Hepatocyte (in vitro differentiated cells): ENCODE measurements around the gene MON2. TPM values are rescaled to one million over a fixed set of nuclear protein-coding genes. Genes with fewer than 3 reads are reported as not detected.
"Not testable (repeated sequence)": the region's sequence is repeated elsewhere in the genome, so short reads cannot be mapped to it uniquely, and the experiment has no call there.

ENCODE experiments used
- DNase-seq: peaks from one replicate; pipeline ENCODE4 v3.0.0-alpha.2; 2016; ENCODE audit warnings: low spot score
- H2AFZ ChIP-seq: fragments of 200-600 bp; sonication (generic); 2 replicates; pipeline ENCODE4 v1.6.0; 2016; ENCODE audit warnings: antibody characterized with exemption, mild to moderate bottlenecking
- H3K27ac ChIP-seq: fragments of 200-600 bp; sonication (generic); 2 replicates; pipeline ENCODE4 v1.5.1; 2016; ENCODE audit warnings: mild to moderate bottlenecking
- H3K27me3 ChIP-seq: fragments of 200-600 bp; sonication (generic); 2 replicates; pipeline ENCODE4 v1.6.1; 2016
- H3K36me3 ChIP-seq: fragments of 200-600 bp; sonication (generic); replicated peaks from 2 replicates; pipeline ENCODE4 v1.5.1; 2016; ENCODE audit warnings: low read depth; ENCODE audit not compliant: insufficient read depth
- H3K4me1 ChIP-seq: fragments of 200-600 bp; sonication (generic); 2 replicates; pipeline ENCODE4 v1.5.1; 2016; ENCODE audit warnings: mild to moderate bottlenecking, moderate library complexity; ENCODE audit not compliant: insufficient read depth
- H3K4me2 ChIP-seq: fragments of 200-600 bp; sonication (generic); 2 replicates; pipeline ENCODE4 v1.6.0; 2016
- H3K4me3 ChIP-seq: fragments of 200-600 bp; sonication (generic); 2 replicates; pipeline ENCODE4 v1.5.1; 2016; ENCODE audit warnings: mild to moderate bottlenecking
- H3K79me2 ChIP-seq: fragments of 200-600 bp; sonication (generic); 2 replicates; pipeline ENCODE4 v1.6.0; 2017; ENCODE audit warnings: mild to moderate bottlenecking
- H3K9me2 ChIP-seq: fragments of 200-600 bp; sonication (generic); replicated peaks from 2 replicates; pipeline ENCODE4 v1.6.0; 2017; ENCODE audit warnings: mild to moderate bottlenecking; ENCODE audit not compliant: insufficient read depth
- H3K9me3 ChIP-seq: fragments of 200-600 bp; sonication (generic); 2 replicates; pipeline ENCODE4 v1.5.1; 2016; ENCODE audit warnings: low read depth, mild to moderate bottlenecking
- H4K20me1 ChIP-seq: fragments of 200-600 bp; sonication (generic); 2 replicates; pipeline ENCODE4 v1.6.0; 2016; ENCODE audit warnings: mild to moderate bottlenecking; ENCODE audit not compliant: insufficient read depth, poor library complexity, severe bottlenecking
- EZH2 ChIP-seq: fragments of 200-600 bp; sonication (generic); IDR thresholded peaks from 2 replicates; pipeline ENCODE4 v1.6.1; 2016; ENCODE audit warnings: antibody characterized with exemption, mild to moderate bottlenecking, borderline replicate concordance
- EZH2phosphoT487 ChIP-seq: fragments of 200-600 bp; sonication (generic); IDR thresholded peaks from one replicate; pipeline ENCODE4 v1.6.1; 2018; ENCODE audit warnings: antibody characterized with exemption, mild to moderate bottlenecking, low read depth, moderate library complexity; ENCODE audit not compliant: unreplicated experiment, severe bottlenecking
- WGBS: methylation state at CpG from one replicate; pipeline ENCODE4 v1.1.6; 2016; ENCODE audit warnings: low lambda C conversion rate; ENCODE audit errors: missing lambda C conversion rate; 5-methylcytosine and 5-hydroxymethylcytosine counted together
- polyA plus RNA-seq: library from polyadenylated mRNA; unstranded; fragments of >200 nt; fragmentation: Nextera tagmentation; extraction: Ambion mirVana; gene quantifications from 2 replicates; pipeline ENCODE4 v1.2.1, GENCODE V29; 2016
- total RNA-seq: library from RNA; depleted of rRNA; stranded (reverse); fragments of >200 nt; gene quantifications from 2 replicates; pipeline ENCODE4 v1.2.3, GENCODE V29; 2014
- TF ChIP-seq, protein P1 (sequence below): fragments of 200-600 bp; sonication (generic); IDR thresholded peaks from 2 replicates; pipeline ENCODE4 v1.5.1; 2016; ENCODE audit warnings: antibody characterized with exemption, mild to moderate bottlenecking; ENCODE audit not compliant: poor library complexity

Gene MON2
- total and polyA plus RNA-seq, 2 experiments from 2014 or later, result 23.7 to 60.9 TPM

DNA sequence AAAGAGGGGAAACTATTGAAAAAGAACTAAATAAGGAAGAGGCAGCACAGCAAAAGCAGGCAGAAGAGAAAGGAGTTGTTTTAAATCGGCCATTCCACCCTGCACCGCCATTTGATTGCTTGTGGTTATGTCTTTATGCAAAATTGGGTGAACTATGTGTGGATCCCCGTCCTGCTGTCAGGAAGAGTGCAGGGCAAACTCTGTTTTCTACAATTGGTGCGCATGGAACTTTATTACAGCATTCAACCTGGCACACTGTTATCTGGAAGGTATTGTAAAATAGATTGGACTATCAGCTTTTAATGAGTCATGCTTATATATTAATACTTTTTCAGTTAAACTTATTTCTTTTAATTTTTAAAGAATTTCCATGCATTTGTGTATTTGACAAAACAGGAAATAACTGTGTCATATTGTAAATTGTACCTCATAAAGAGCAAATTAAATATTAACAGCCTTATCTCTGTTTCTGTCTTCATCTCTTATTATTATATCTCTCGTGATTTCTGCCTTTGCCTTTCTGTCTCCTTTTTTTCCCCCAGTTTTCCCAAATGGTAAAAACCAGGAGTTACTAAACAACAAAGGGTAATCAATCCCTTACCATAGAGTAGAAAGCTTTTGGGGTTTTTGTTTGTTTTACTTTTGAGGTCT, 86.4 kb downstream of the MON2 start:
- Histone ChIP-seq H4K20me1 (no peaks in the 10 kb centered on the region), H3K9me2 (no peaks in the 10 kb centered on the region), H3K4me3 (no peak overlapping the region), H3K9me3 (no peaks in the 10 kb centered on the region), H2AFZ (no peak overlapping the region), H3K27ac (no peak overlapping the region), H3K4me2 (no peak overlapping the region), H3K79me2 (no peaks in the 10 kb centered on the region), H3K4me1 (no peaks in the 10 kb centered on the region), H3K27me3 (no peaks in the 10 kb centered on the region), H3K36me3 (no peaks in the 10 kb centered on the region)
- TF ChIP-seq, protein P1, sequence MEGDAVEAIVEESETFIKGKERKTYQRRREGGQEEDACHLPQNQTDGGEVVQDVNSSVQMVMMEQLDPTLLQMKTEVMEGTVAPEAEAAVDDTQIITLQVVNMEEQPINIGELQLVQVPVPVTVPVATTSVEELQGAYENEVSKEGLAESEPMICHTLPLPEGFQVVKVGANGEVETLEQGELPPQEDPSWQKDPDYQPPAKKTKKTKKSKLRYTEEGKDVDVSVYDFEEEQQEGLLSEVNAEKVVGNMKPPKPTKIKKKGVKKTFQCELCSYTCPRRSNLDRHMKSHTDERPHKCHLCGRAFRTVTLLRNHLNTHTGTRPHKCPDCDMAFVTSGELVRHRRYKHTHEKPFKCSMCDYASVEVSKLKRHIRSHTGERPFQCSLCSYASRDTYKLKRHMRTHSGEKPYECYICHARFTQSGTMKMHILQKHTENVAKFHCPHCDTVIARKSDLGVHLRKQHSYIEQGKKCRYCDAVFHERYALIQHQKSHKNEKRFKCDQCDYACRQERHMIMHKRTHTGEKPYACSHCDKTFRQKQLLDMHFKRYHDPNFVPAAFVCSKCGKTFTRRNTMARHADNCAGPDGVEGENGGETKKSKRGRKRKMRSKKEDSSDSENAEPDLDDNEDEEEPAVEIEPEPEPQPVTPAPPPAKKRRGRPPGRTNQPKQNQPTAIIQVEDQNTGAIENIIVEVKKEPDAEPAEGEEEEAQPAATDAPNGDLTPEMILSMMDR, result no peak
- TF ChIP-seq EZH2phosphoT487, result no peak
- TF ChIP-seq EZH2, result no peak
- DNase-seq, result no peak
- WGBS, result 85% methylated on average over 5 of the region's 5 CpGs

GRCh38 chr12:62559366-62559765, 92.7 kb downstream of the MON2 start:
- H3K27me3 ChIP-seq, H3K27ac ChIP-seq, H3K36me3 ChIP-seq, H3K4me1 ChIP-seq, DNase-seq, H2AFZ ChIP-seq, H4K20me1 ChIP-seq, H3K4me3 ChIP-seq, H3K9me3 ChIP-seq, H3K79me2 ChIP-seq, H3K4me2 ChIP-seq, H3K9me2 ChIP-seq: not testable (repeated sequence)
- WGBS, result 100% methylated on average over 1 of the region's 1 CpG

- no peak overlapping the region for H3K4me3 ChIP-seq
- no peaks in the 10 kb centered on the region for H3K4me1 ChIP-seq
- no peak overlapping the region for H3K4me2 ChIP-seq
- no peaks in the 10 kb centered on the region for H3K9me3 ChIP-seq
- no peaks in the 10 kb centered on the region for H3K36me3 ChIP-seq
- no peaks in the 10 kb centered on the region for H3K9me2 ChIP-seq
- DNase-seq, result no peak
- no peak overlapping the region for H2AFZ ChIP-seq
- TF ChIP-seq, protein P1, result no peak
- TF ChIP-seq EZH2 (no peak), EZH2phosphoT487 (no peak)
- no peak overlapping the region for H3K27ac ChIP-seq
- no peaks in the 10 kb centered on the region for H3K79me2 ChIP-seq
- WGBS, result 83% methylated on average over 2 of the region's 2 CpGs
- H4K20me1 ChIP-seq, result no peaks in the 10 kb centered on the region
- no peaks in the 10 kb centered on the region for H3K27me3 ChIP-seq
Measured at GRCh38 chr12:62562846-62563245, 96.2 kb downstream of the MON2 start.

- Histone ChIP-seq H3K4me1 (no peaks in the 10 kb centered on the region), H3K9me3 (no peaks in the 10 kb centered on the region), H3K4me3 (no peak overlapping the region), H3K9me2 (no peaks in the 10 kb centered on the region), H3K36me3 (no peaks in the 10 kb centered on the region), H3K27me3 (no peaks in the 10 kb centered on the region), H2AFZ (no peak overlapping the region), H4K20me1 (no peaks in the 10 kb centered on the region), H3K4me2 (no peak overlapping the region), H3K79me2 (no peaks in the 10 kb centered on the region), H3K27ac (no peak overlapping the region)
- TF ChIP-seq, protein P1, result no peak
- TF ChIP-seq EZH2, result no peak
- no peak for DNase-seq
Measured at GRCh38 chr12:62575036-62575435, 108.4 kb downstream of the MON2 start.
